ENCODE measurements around the gene MBL2. TPM values are rescaled to one million over a fixed set of nuclear protein-coding genes. Genes with fewer than 3 reads are reported as not detected.

The MBL2 gene
- total and polyA plus RNA-seq, 4 donors, result 36.2 to 222 (median 105) TPM

GRCh38 chr10:52801947-52802346, 29.4 kb upstream of the MBL2 start:
- no peak overlapping the region for H3K4me3 ChIP-seq (ENCODE audit: low read depth in 1 of 3, low read length in 3 of 3)
- no peak overlapping the region for H3K9ac ChIP-seq (ENCODE audit: low read depth in 1 of 2, low read length in 2 of 2)
- DNase-seq (ENCODE audit: low spot score), result no peak
- no peaks in the 10 kb centered on the region for H3K36me3 ChIP-seq (ENCODE audit: control insufficient read depth in 4 of 4, insufficient read depth in 3 of 4, low read depth in 1 of 4, low read length in 3 of 4)
- WGBS, result 33% methylated on average over 1 of the region's 1 CpG
- no peak overlapping the region for H3K27ac ChIP-seq (ENCODE audit: low read depth in 1 of 2, low read length in 2 of 2)
- TF ChIP-seq REST (IDR thresholded peaks at IDR 0.05), result no peak
- no peak for TF ChIP-seq GABPA (IDR thresholded peaks at IDR 0.05 in 1 of 2, conservative IDR thresholded peaks at IDR 0.05 in 1 of 2)
- no peak for TF ChIP-seq JUND (IDR thresholded peaks at IDR 0.05)
- TF ChIP-seq ZBTB33 (IDR thresholded peaks at IDR 0.05), result no peak
- TF ChIP-seq CTCF (IDR thresholded peaks at IDR 0.05; ENCODE audit: low read depth, low read length, missing input control), result no peak
- no peak for TF ChIP-seq EGR1 (IDR thresholded peaks at IDR 0.05; ENCODE audit: low read depth in 2 of 2)
- TF ChIP-seq NR2F2 (IDR thresholded peaks at IDR 0.05), result no peak
- no peak for TF ChIP-seq HNF4A (conservative IDR thresholded peaks at IDR 0.05)
- TF ChIP-seq MAX (IDR thresholded peaks at IDR 0.05), result no peak
- TF ChIP-seq SP1 (IDR thresholded peaks at IDR 0.05), result no peak
- no peak for TF ChIP-seq HNF4G (IDR thresholded peaks at IDR 0.05)
- TF ChIP-seq YY1 (IDR thresholded peaks at IDR 0.05), result no peak
- no peaks in the 10 kb centered on the region for H3K27me3 ChIP-seq (ENCODE audit: control insufficient read depth in 4 of 4, insufficient read depth in 4 of 4, low read length in 3 of 4)
- H3K9me3 ChIP-seq (ENCODE audit: control insufficient read depth in 4 of 4, low read length in 3 of 4), result no peaks in the 10 kb centered on the region
- no peaks in the 10 kb centered on the region for H3K4me1 ChIP-seq (ENCODE audit: control insufficient read depth in 4 of 4, insufficient read depth in 4 of 4, low read length in 3 of 4)

GRCh38 chr10:52786098-52786497, 13.5 kb upstream of the MBL2 start:
- Histone ChIP-seq H3K27me3 (ENCODE audit: control insufficient read depth in 4 of 4, insufficient read depth in 4 of 4, low read length in 3 of 4) (no peaks in the 10 kb centered on the region), H3K36me3 (ENCODE audit: control insufficient read depth in 4 of 4, insufficient read depth in 3 of 4, low read depth in 1 of 4, low read length in 3 of 4) (no peaks in the 10 kb centered on the region), H3K9ac (ENCODE audit: low read depth in 1 of 2, low read length in 2 of 2) (no peak overlapping the region), H3K27ac (ENCODE audit: low read depth in 1 of 2, low read length in 2 of 2) (no peak overlapping the region), H3K4me1 (ENCODE audit: control insufficient read depth in 4 of 4, insufficient read depth in 4 of 4, low read length in 3 of 4) (no peaks in the 10 kb centered on the region), H3K9me3 (ENCODE audit: control insufficient read depth in 4 of 4, low read length in 3 of 4) (no peaks in the 10 kb centered on the region), H3K4me3 (ENCODE audit: low read depth in 1 of 3, low read length in 3 of 3) (no peak overlapping the region)
- no peak for DNase-seq (ENCODE audit: low spot score)
- TF ChIP-seq RAD21 (IDR thresholded peaks at IDR 0.05) (no peak), CTCF (IDR thresholded peaks at IDR 0.05; ENCODE audit: low read depth, low read length, missing input control) (no peak), JUND (IDR thresholded peaks at IDR 0.05) (no peak)
- 97% methylated on average over 5 of the region's 5 CpGs for WGBS
